GM12878 (cell line): Measurements from ENCODE around the gene CACNA1G. TPM values are rescaled to one million over a fixed set of nuclear protein-coding genes. Genes with fewer than 3 reads are reported as not detected.

Source experiments
- ATAC-seq: fragments of 200-7000 bp; cut with Tn5 transposase; 3 replicates; pipeline ENCODE4 v1.9.1; 2020; ENCODE audit warnings: mild to moderate bottlenecking, moderate library complexity
- BruUV-seq: library from RNA; stranded (reverse); fragments of 400-500 nt; replicated peaks from 2 replicates; lab custom pipeline; 2021; lab: Mats Ljungman, UMichigan
- CTCF ChIA-PET: fragments of 300-600 bp; sonication (Branson Sonifier 250); formaldehyde crosslinking; extraction: SDS; loops from one replicate; lab custom pipeline; 2021; ENCODE audit warnings: inconsistent platforms; lab: Yijun Ruan, JAX
- POLR2A ChIA-PET: fragments of 350-600 bp; formaldehyde crosslinking; extraction: SDS; loops from one replicate; lab custom pipeline; 2021; ENCODE audit warnings: inconsistent platforms; lab: Charles Lee
- RAD21 ChIA-PET: fragments of 300-600 bp; sonication (Branson Sonifier 250); formaldehyde crosslinking; loops from one replicate; lab custom pipeline; 2023; ENCODE audit warnings: antibody characterized with exemption; ENCODE audit not compliant: unreplicated experiment; lab: Charles Lee
- SMC1A ChIA-PET: fragments of 300-600 bp; sonication (Branson Sonifier 250); formaldehyde crosslinking; loops from one replicate; lab custom pipeline; 2023; ENCODE audit not compliant: unreplicated experiment, uncharacterized antibody; lab: Charles Lee
- DNase-seq: peaks from one replicate; pipeline ENCODE4 v3.0.0-alpha.2; 2011; ENCODE audit warnings: low read depth, low spot score
- FAIRE-seq: peaks from 3 replicates; lab custom pipeline; 2011; peaks lifted over from hg19 to GRCh38; lab: Jason Lieb, UNC
- H2AFZ ChIP-seq: 2 replicates; pipeline ENCODE4 v1.6.0; 2011; ENCODE audit warnings: low read depth, low read length, control low read depth; ENCODE audit not compliant: control insufficient read depth
- H3K27ac ChIP-seq: 2 replicates; pipeline ENCODE4 v1.5.1; 2011; ENCODE audit warnings: control low read depth; ENCODE audit not compliant: control insufficient read depth, insufficient read depth
- H3K27me3 ChIP-seq, 2 experiments: replicated peaks in 1 of 2; 2 replicates each; pipeline versions ENCODE4 v1.6.0 to v1.6.1; 2011; ENCODE audit warnings: low read length in 1 of 2; ENCODE audit not compliant: control insufficient read depth in 2 of 2, insufficient read depth in 2 of 2
- H3K36me3 ChIP-seq, 2 experiments: 2 replicates each; pipeline ENCODE4 v1.5.1; 2011; ENCODE audit warnings: low read length in 1 of 2; ENCODE audit not compliant: control insufficient read depth in 2 of 2, insufficient read depth in 2 of 2
- H3K4me1 ChIP-seq: 2 replicates; pipeline ENCODE4 v1.6.1; 2011; ENCODE audit warnings: mild to moderate bottlenecking, low read length, moderate library complexity, mixed read lengths; ENCODE audit not compliant: control insufficient read depth, insufficient read depth
- H3K4me2 ChIP-seq: 2 replicates; pipeline ENCODE4 v1.6.0; 2011; ENCODE audit warnings: control low read depth; ENCODE audit not compliant: control insufficient read depth, insufficient read depth
- H3K4me3 ChIP-seq: fragments of 200-600 bp; sonication (generic); 2 replicates; pipeline ENCODE4 v1.5.1; 2016
- H3K79me2 ChIP-seq: 2 replicates; pipeline ENCODE4 v1.6.0; 2011; ENCODE audit warnings: low read length; ENCODE audit not compliant: control insufficient read depth, insufficient read depth
- H3K9ac ChIP-seq: 2 replicates; pipeline ENCODE4 v1.8.0; 2011; ENCODE audit warnings: low read length, control low read depth, mixed read lengths; ENCODE audit not compliant: control insufficient read depth, insufficient read depth
- H3K9me3 ChIP-seq: replicated peaks from 3 replicates; pipeline ENCODE4 v1.5.1; 2011; ENCODE audit warnings: mild to moderate bottlenecking, low read length; ENCODE audit not compliant: control insufficient read depth, insufficient read depth
- H4K20me1 ChIP-seq: 2 replicates; pipeline ENCODE4 v1.6.0; 2011; ENCODE audit not compliant: control insufficient read depth, insufficient read depth
- CBX3 ChIP-seq: fragments of 200-600 bp; sonication (generic); IDR thresholded peaks from 2 replicates; pipeline ENCODE4 v1.6.1; 2016; ENCODE audit warnings: low read depth, borderline replicate concordance
- CHD4 ChIP-seq: fragments of 200-600 bp; sonication (generic); IDR thresholded peaks from 2 replicates; pipeline ENCODE4 v1.6.1; 2016; ENCODE audit warnings: mild to moderate bottlenecking
- CTCF ChIP-seq, 3 experiments: IDR thresholded peaks in 2 of 3; conservative IDR thresholded peaks in 1 of 3; 2 replicates each; pipeline ENCODE4 v1.5.1; 2011; ENCODE audit warnings: low read depth in 3 of 3, low read length in 3 of 3, mild to moderate bottlenecking in 3 of 3, control low read depth in 2 of 3, moderate library complexity in 2 of 3, inconsistent platforms in 1 of 3, mixed read lengths in 1 of 3; ENCODE audit not compliant: control insufficient read depth in 2 of 3, insufficient read depth in 1 of 3; ENCODE audit errors: extremely low read depth in 1 of 3
- FOXM1 ChIP-seq: IDR thresholded peaks from 2 replicates; pipeline ENCODE4 v1.6.1; 2012; ENCODE audit warnings: low read depth, mild to moderate bottlenecking, inconsistent platforms, low read length, moderate library complexity
- IKZF1 ChIP-seq: fragments of 450-650 bp; conservative IDR thresholded peaks from 2 replicates; pipeline ENCODE4 v1.6.1; 2017; ENCODE audit warnings: antibody characterized with exemption, mild to moderate bottlenecking
- MTA3 ChIP-seq: IDR thresholded peaks from 2 replicates; pipeline ENCODE4 v1.6.1; 2012; ENCODE audit warnings: low read length, inconsistent platforms, borderline replicate concordance
- PAX8 ChIP-seq: fragments of 450-650 bp; IDR thresholded peaks from 2 replicates; pipeline ENCODE4 v1.6.1; 2017; ENCODE audit warnings: mild to moderate bottlenecking, moderate library complexity
- POU2F2 ChIP-seq: IDR thresholded peaks from 3 replicates; pipeline ENCODE4 v1.6.1; 2011; ENCODE audit warnings: low read depth, mild to moderate bottlenecking, low read length, borderline replicate concordance
- RBBP5 ChIP-seq: fragments of 200-600 bp; sonication (generic); conservative IDR thresholded peaks from 2 replicates; pipeline ENCODE4 v1.6.1; 2016
- RELA ChIP-seq: fragments of 450-650 bp; IDR thresholded peaks from 2 replicates; pipeline ENCODE4 v1.8.0; 2014; ENCODE audit warnings: borderline replicate concordance; ENCODE audit not compliant: partially characterized antibody
- SMAD5 ChIP-seq: IDR thresholded peaks from 2 replicates; pipeline ENCODE4 v1.6.1; 2016; ENCODE audit warnings: antibody characterized with exemption, low read depth
- SMC3 ChIP-seq: IDR thresholded peaks from 2 replicates; pipeline ENCODE4 v1.6.1; 2011; ENCODE audit warnings: low read length, improper control_type of control experiment, borderline replicate concordance
- TAF1 ChIP-seq: IDR thresholded peaks from 2 replicates; pipeline ENCODE4 v1.6.1; 2011; ENCODE audit warnings: mild to moderate bottlenecking, low read depth, low read length, borderline replicate concordance
- YY1 ChIP-seq: IDR thresholded peaks from 2 replicates; pipeline ENCODE4 v1.6.1; 2011; ENCODE audit warnings: low read depth, mild to moderate bottlenecking, low read length
- ZNF217 ChIP-seq: fragments of 450-650 bp; IDR thresholded peaks from 2 replicates; pipeline ENCODE4 v1.6.1; 2017; ENCODE audit warnings: antibody characterized with exemption, mild to moderate bottlenecking
- WGBS: methylation state at CpG from one replicate; pipeline ENCODE4 v1.1.6; 2016; ENCODE audit warnings: low lambda C conversion rate; ENCODE audit not compliant: insufficient replicate concordance, insufficient coverage; ENCODE audit errors: missing lambda C conversion rate; 5-methylcytosine and 5-hydroxymethylcytosine counted together
- in situ Hi-C: fragments of 300-500 bp; cut with MboI; formaldehyde crosslinking; loops from 9 replicates; pipeline ENCODE4 v1.14.3; 2018; ENCODE audit warnings: mixed read lengths
- intact Hi-C: fragments of 100-400 bp; cut with micrococcal nuclease; formaldehyde crosslinking; loops from one replicate; pipeline ENCODE4 v1.14.2; 2022; ENCODE audit not compliant: unreplicated experiment
- polyA plus RNA-seq, 11 experiments: library from polyadenylated mRNA; depleted of rRNA in 4 of 11; unstranded in 6 of 11; stranded (reverse) in 5 of 11; fragments of >200 nt; fragmentation: Nextera tagmentation in 4 of 11; fragmentation: Illumina TruSeq in 1 of 11; extraction: Ambion mirVana in 4 of 11; extraction: Trizol in 1 of 11; gene quantifications; 1 replicate in 1 of 11; 2 replicates in 10 of 11; pipeline versions ENCODE4 v1.2.1 to v1.2.3, GENCODE V29; 2011 to 2016; ENCODE audit warnings: inconsistent platforms in 2 of 11, missing spikeins in 2 of 11, low read depth in 1 of 11
- total RNA-seq, 4 experiments: library from RNA; depleted of rRNA in 3 of 4; stranded (reverse); fragments of >200 nt in 3 of 4; fragmentation: Illumina TruSeq in 1 of 4; extraction: Trizol in 1 of 4; gene quantifications; 2 replicates each; pipeline versions ENCODE4 v1.2.1 to v1.2.3, GENCODE V29; 2013 to 2021
- TF ChIP-seq, protein P1 (sequence below): IDR thresholded peaks from 2 replicates; pipeline ENCODE4 v1.6.1; 2011; ENCODE audit warnings: borderline replicate concordance, low read depth, mild to moderate bottlenecking, moderate library complexity, mixed read lengths, low read length; ENCODE audit not compliant: insufficient read depth; ENCODE audit errors: extremely low read length
- TF ChIP-seq, protein P2 (sequence below): fragments of 450-650 bp; IDR thresholded peaks from 2 replicates; pipeline ENCODE4 v1.6.1; 2017; ENCODE audit warnings: mild to moderate bottlenecking, moderate library complexity
- TF ChIP-seq, protein P3 (sequence below): IDR thresholded peaks from 2 replicates; pipeline ENCODE4 v1.6.1; 2011; ENCODE audit warnings: mild to moderate bottlenecking, low read depth, low read length, moderate library complexity; ENCODE audit not compliant: insufficient replicate concordance

Gene CACNA1G
- total and polyA plus RNA-seq, 10 of the 15 experiments (the other 5 are each of a cell fraction or from before 2014, with no cell fraction given), result 0.03 to 0.15 TPM; not detected in 8

GRCh38 chr17:50605429-50605828, 44.9 kb downstream of the CACNA1G start:
- no peak for FAIRE-seq
- TF ChIP-seq SMC3, result no peak
- TF ChIP-seq, protein P1, sequence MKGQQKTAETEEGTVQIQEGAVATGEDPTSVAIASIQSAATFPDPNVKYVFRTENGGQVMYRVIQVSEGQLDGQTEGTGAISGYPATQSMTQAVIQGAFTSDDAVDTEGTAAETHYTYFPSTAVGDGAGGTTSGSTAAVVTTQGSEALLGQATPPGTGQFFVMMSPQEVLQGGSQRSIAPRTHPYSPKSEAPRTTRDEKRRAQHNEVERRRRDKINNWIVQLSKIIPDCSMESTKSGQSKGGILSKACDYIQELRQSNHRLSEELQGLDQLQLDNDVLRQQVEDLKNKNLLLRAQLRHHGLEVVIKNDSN, result no peak
- no peak for TF ChIP-seq PAX8
- no peak for TF ChIP-seq MTA3
- TF ChIP-seq CHD4, result no peak
- no peak for TF ChIP-seq RELA
- no peak for TF ChIP-seq FOXM1
- no peak for TF ChIP-seq CTCF (IDR thresholded peaks at IDR 0.05 in 2 of 3, conservative IDR thresholded peaks at IDR 0.05 in 1 of 3; ENCODE audit: control insufficient read depth in 2 of 3, extremely low read depth in 1 of 3, insufficient read depth in 1 of 3, low read depth in 3 of 3, low read length in 3 of 3)
- TF ChIP-seq, protein P2, sequence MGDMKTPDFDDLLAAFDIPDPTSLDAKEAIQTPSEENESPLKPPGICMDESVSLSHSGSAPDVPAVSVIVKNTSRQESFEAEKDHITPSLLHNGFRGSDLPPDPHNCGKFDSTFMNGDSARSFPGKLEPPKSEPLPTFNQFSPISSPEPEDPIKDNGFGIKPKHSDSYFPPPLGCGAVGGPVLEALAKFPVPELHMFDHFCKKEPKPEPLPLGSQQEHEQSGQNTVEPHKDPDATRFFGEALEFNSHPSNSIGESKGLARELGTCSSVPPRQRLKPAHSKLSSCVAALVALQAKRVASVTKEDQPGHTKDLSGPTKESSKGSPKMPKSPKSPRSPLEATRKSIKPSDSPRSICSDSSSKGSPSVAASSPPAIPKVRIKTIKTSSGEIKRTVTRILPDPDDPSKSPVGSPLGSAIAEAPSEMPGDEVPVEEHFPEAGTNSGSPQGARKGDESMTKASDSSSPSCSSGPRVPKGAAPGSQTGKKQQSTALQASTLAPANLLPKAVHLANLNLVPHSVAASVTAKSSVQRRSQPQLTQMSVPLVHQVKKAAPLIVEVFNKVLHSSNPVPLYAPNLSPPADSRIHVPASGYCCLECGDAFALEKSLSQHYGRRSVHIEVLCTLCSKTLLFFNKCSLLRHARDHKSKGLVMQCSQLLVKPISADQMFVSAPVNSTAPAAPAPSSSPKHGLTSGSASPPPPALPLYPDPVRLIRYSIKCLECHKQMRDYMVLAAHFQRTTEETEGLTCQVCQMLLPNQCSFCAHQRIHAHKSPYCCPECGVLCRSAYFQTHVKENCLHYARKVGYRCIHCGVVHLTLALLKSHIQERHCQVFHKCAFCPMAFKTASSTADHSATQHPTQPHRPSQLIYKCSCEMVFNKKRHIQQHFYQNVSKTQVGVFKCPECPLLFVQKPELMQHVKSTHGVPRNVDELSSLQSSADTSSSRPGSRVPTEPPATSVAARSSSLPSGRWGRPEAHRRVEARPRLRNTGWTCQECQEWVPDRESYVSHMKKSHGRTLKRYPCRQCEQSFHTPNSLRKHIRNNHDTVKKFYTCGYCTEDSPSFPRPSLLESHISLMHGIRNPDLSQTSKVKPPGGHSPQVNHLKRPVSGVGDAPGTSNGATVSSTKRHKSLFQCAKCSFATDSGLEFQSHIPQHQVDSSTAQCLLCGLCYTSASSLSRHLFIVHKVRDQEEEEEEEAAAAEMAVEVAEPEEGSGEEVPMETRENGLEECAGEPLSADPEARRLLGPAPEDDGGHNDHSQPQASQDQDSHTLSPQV, result no peak
- TF ChIP-seq IKZF1, result no peak
- no peak for TF ChIP-seq TAF1
- TF ChIP-seq, protein P3, sequence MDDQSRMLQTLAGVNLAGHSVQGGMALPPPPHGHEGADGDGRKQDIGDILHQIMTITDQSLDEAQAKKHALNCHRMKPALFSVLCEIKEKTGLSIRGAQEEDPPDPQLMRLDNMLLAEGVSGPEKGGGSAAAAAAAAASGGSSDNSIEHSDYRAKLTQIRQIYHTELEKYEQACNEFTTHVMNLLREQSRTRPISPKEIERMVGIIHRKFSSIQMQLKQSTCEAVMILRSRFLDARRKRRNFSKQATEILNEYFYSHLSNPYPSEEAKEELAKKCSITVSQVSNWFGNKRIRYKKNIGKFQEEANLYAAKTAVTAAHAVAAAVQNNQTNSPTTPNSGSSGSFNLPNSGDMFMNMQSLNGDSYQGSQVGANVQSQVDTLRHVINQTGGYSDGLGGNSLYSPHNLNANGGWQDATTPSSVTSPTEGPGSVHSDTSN, result no peak
- no peak for TF ChIP-seq ZNF217
- no peak for TF ChIP-seq POU2F2
- no peak for TF ChIP-seq SMAD5
- TF ChIP-seq YY1, result no peak
- TF ChIP-seq CBX3, result no peak
- no peak for TF ChIP-seq RBBP5

More at GRCh38 chr17:50605429-50605828, 44.9 kb downstream of the CACNA1G start:
- Histone ChIP-seq H2AFZ (no peak overlapping the region), H3K27ac (no peak overlapping the region), H3K4me3 (no peak overlapping the region), H3K4me2 (no peak overlapping the region), H3K4me1 (no peaks in the 10 kb centered on the region), H3K36me3 (no peaks in the 10 kb centered on the region), H4K20me1 (no peaks in the 10 kb centered on the region), H3K27me3 (peaks cover 0 to 4% of the 10 kb centered on the region in 2 experiments; a peak in 2 of 4 replicates), H3K9me3 (no peaks in the 10 kb centered on the region), H3K79me2 (no peaks in the 10 kb centered on the region), H3K9ac (no peak overlapping the region)
- SMC1A ChIA-PET, result no interaction called here
- CTCF ChIA-PET, result interaction anchor here (0.9 kb wide), 1 partner anchor 121 kb away, joined by 3 read pairs; no protein-coding TSS in a partner anchor
- WGBS, result 29% methylated on average over 10 of the region's 10 CpGs
- ATAC-seq (no peak), DNase-seq (no peak)
- RAD21 ChIA-PET, result no interaction called here
- POLR2A ChIA-PET, result no interaction called here
- intact Hi-C loops (no loop called here), in situ Hi-C loops (no loop called here)
- no TSS peak for BruUV-seq
